Neural cell (in vitro differentiated cells): ENCODE results near the gene AK4.

Source experiments
- TF ChIP-seq, protein P1 (sequence below): IDR thresholded peaks from 2 replicates; pipeline ENCODE4 v1.6.1; 2012; ENCODE audit warnings: borderline replicate concordance
- TF ChIP-seq, protein P2 (sequence below): fragments of 450-650 bp; IDR thresholded peaks from 2 replicates; pipeline ENCODE4 v1.5.1; 2014; ENCODE audit warnings: antibody characterized with exemption, mild to moderate bottlenecking, moderate library complexity; ENCODE audit not compliant: poor library complexity, severe bottlenecking

DNA sequence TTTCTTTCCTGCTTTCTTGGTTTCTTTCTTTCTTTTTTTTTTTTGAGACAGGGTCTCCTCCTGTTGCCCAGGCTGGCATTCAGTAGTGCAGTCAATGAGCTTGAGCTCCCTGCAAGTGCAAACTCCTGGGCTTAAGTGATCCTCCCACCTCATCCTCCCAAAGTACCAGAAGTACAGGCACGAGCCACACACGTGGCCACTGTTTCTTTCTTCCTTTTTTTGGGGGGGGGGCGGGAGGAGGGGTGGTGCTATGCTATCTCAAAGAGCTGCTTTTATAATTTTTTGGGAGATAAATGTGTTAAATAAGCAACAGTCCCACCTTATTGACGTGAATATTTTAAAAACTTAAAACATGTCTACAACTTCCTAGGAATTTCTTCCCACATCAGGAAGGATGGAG, 42.2 kb downstream of the AK4 start:
- TF ChIP-seq, protein P1, sequence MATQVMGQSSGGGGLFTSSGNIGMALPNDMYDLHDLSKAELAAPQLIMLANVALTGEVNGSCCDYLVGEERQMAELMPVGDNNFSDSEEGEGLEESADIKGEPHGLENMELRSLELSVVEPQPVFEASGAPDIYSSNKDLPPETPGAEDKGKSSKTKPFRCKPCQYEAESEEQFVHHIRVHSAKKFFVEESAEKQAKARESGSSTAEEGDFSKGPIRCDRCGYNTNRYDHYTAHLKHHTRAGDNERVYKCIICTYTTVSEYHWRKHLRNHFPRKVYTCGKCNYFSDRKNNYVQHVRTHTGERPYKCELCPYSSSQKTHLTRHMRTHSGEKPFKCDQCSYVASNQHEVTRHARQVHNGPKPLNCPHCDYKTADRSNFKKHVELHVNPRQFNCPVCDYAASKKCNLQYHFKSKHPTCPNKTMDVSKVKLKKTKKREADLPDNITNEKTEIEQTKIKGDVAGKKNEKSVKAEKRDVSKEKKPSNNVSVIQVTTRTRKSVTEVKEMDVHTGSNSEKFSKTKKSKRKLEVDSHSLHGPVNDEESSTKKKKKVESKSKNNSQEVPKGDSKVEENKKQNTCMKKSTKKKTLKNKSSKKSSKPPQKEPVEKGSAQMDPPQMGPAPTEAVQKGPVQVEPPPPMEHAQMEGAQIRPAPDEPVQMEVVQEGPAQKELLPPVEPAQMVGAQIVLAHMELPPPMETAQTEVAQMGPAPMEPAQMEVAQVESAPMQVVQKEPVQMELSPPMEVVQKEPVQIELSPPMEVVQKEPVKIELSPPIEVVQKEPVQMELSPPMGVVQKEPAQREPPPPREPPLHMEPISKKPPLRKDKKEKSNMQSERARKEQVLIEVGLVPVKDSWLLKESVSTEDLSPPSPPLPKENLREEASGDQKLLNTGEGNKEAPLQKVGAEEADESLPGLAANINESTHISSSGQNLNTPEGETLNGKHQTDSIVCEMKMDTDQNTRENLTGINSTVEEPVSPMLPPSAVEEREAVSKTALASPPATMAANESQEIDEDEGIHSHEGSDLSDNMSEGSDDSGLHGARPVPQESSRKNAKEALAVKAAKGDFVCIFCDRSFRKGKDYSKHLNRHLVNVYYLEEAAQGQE, result no peak
- TF ChIP-seq, protein P2, sequence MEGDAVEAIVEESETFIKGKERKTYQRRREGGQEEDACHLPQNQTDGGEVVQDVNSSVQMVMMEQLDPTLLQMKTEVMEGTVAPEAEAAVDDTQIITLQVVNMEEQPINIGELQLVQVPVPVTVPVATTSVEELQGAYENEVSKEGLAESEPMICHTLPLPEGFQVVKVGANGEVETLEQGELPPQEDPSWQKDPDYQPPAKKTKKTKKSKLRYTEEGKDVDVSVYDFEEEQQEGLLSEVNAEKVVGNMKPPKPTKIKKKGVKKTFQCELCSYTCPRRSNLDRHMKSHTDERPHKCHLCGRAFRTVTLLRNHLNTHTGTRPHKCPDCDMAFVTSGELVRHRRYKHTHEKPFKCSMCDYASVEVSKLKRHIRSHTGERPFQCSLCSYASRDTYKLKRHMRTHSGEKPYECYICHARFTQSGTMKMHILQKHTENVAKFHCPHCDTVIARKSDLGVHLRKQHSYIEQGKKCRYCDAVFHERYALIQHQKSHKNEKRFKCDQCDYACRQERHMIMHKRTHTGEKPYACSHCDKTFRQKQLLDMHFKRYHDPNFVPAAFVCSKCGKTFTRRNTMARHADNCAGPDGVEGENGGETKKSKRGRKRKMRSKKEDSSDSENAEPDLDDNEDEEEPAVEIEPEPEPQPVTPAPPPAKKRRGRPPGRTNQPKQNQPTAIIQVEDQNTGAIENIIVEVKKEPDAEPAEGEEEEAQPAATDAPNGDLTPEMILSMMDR, result no peak
